Stomach smooth muscle (tissue), 2 donors: Measurements from ENCODE around the gene C11orf65.

ENCODE experiments used
- H3K27ac ChIP-seq: one replicate; pipeline ENCODE4 v1.7.0; 2013; ENCODE audit warnings: mild to moderate bottlenecking, low read length, inconsistent platforms
- H3K27me3 ChIP-seq, 2 donors: one replicate each; pipeline ENCODE4 v1.7.0; 2013; ENCODE audit warnings: low read length in 2 of 2; ENCODE audit not compliant: insufficient read depth in 2 of 2, control insufficient read depth in 1 of 2
- H3K36me3 ChIP-seq, 2 donors: one replicate each; pipeline ENCODE4 v1.7.0; 2013; ENCODE audit warnings: low read length in 2 of 2; ENCODE audit not compliant: control insufficient read depth in 2 of 2, insufficient read depth in 2 of 2
- H3K4me1 ChIP-seq: one replicate; pipeline ENCODE4 v1.7.0; 2013; ENCODE audit warnings: low read length; ENCODE audit not compliant: control insufficient read depth, insufficient read depth
- H3K4me3 ChIP-seq, 2 donors: one replicate each; pipeline ENCODE4 v1.7.0; 2013; ENCODE audit warnings: low read length in 2 of 2
- H3K9ac ChIP-seq, 2 donors: one replicate each; pipeline ENCODE4 v1.7.0; 2013; ENCODE audit warnings: low read length in 2 of 2, mild to moderate bottlenecking in 1 of 2
- H3K9me3 ChIP-seq, 2 donors: one replicate each; pipeline ENCODE4 v1.7.0; 2013; ENCODE audit warnings: low read length in 2 of 2; ENCODE audit not compliant: control insufficient read depth in 2 of 2
- donor health status: healthy.
- donor health status: Pancreatic carcinoma.

The C11orf65 gene

DNA sequence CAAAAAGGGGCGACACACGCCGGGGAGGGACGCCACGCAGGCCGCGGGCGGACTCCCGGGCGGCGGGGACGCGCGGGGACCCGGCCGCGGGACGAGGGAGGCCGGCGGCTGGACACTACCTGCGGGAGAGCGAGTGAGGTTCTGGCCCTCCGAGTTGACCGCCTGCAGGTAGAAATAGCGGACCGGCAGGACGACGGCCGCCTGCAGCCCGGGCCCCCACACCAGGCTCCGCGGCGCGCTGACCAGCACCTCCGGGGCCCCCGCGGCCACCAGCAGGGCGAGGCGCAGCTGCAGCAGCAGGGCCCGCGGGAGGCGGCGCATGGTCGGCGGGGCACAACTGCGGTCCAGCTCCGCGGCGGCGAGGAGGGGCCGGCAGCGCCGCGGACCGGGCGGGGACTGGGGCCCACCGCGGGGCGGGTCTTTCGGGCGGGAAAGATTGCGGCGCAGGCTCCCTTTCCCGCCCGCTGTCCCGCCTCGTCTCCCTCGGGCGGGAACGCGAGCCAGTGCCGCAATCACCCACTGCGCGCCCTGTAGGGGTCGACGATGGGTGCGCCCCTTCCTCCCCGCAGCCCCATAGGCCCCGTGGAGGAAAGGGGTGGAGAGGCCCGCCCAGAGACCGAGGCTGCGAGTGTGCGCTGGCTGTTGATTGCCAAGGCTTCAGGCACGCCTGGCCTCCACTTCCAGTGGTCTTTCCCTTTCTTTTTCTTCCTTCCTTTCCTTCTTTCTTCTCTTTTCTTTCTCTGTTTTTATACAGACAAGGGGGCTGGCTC, 30.9 kb upstream of the C11orf65 start, which contains the start of gene POGLUT3:
Gene POGLUT3 (minus strand): TSS at position 339 of the 770 bp plus-strand sequence. CDS start 18 bp downstream, at position 321.
- Histone ChIP-seq H3K4me1 (peaks cover 7% of the 10 kb centered on the region), H3K27ac (peak within 1 kb of the TSS; percentile 98), H3K27me3 (no peaks in the 10 kb centered on the region), H3K36me3 (no peaks in the 10 kb centered on the region), H3K4me3 (peak within 1 kb of the TSS; percentile 67 to 81), H3K9me3 (no peaks in the 10 kb centered on the region), H3K9ac (peak within 1 kb of the TSS; percentile 82 to 96)

DNA sequence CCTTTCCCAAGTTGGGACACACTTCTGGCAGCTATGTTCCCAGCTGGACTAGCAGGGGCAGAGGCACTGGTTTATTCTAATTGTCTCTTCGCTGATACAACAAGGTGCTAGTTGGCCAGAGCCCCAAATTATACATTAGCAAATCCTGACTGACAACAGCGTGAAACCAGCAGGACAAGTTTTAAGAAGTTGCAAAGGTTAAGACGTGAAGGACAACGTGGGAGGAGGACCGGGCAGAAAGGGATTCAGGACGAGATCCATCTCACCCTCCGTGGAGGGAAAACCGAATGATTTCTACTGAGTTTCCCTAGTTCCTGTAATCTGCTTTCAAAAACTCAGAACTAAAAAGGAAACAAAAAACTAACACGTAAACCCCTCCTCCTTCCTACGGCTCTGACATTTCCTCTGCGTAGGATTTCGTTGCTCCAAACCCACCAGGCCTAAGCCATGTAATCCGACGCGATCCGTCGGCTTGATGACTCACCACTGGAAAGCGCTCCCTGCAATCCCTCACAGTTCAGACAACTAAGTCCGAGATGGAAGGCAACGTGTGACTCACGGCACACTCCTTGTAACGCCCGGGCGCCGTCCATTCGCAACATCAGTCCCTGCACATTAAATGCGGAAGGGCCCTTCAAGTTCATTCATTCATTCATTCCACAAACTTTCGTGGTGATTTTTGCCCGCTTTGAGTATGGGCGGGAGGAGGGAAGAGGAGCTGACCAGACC, 30.2 kb upstream of the C11orf65 start:
- Histone ChIP-seq H3K9ac (peak overlapping the region; percentile 82 to 96), H3K27ac (peak overlapping the region; percentile 98), H3K27me3 (no peaks in the 10 kb centered on the region), H3K9me3 (no peaks in the 10 kb centered on the region), H3K4me3 (peak overlapping the region; percentile 67 to 81), H3K36me3 (no peaks in the 10 kb centered on the region), H3K4me1 (peaks cover 7% of the 10 kb centered on the region)

DNA sequence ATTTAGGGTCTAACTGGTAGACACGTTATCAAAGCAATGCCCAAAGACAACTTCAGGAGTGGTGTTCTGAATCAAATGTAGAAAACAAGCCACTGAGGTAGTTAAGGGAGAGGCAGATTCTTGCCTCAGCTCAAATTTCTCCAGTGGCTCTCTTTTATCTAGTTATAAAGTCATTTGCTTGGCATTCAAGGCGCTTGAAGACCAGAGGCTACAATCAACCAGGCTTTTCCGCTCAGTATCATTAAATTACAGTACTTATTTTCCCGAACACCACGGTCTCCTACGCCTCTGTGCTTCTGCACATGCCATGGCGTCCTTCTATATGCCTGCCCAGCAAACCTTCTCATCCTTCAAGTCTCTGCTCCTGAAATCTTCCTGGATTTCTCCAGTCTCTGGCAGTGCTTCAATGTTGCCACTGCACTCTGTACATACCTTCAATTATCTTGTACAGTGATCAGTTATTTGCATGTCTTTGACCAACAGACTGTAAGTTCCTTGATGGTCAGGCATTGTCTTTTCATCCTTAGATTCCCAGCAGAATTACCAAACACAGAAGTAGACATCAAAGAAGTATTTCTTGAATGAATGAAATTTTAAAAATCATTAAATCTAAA, 29.4 kb upstream of the C11orf65 start:
- Histone ChIP-seq H3K27ac (peak overlapping the region; percentile 98), H3K9me3 (no peaks in the 10 kb centered on the region), H3K36me3 (no peaks in the 10 kb centered on the region), H3K4me3 (peak overlapping the region; percentile 67 to 81), H3K27me3 (no peaks in the 10 kb centered on the region), H3K9ac (peak overlapping the region; percentile 82 to 96), H3K4me1 (peaks cover 7% of the 10 kb centered on the region)

DNA sequence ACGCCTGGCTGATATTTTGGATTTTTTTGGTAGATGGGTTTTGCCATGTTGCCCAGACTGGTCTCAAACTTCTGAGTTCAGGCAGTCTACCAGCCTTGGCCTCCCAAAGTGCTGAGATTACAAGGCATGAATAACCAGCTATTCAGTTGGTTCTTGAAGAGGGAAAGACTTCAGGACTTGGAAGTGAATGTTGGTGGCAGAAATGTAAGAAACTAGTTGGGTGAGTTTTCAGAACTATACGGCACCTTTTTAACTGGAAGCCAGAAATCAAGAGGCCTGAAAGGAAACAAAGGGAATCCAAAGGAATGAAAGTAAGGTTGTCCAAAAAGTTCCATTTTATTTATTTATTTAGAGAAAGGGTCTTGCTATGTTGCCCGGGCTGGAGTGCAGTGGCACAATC, 28.0 kb upstream of the C11orf65 start:
- Histone ChIP-seq H3K4me3 (no peak overlapping the region), H3K4me1 (peaks cover 7% of the 10 kb centered on the region), H3K9ac (no peak overlapping the region), H3K36me3 (peaks cover 0 to under 1% of the 10 kb centered on the region in 2 donors), H3K27me3 (no peaks in the 10 kb centered on the region), H3K27ac (no peak overlapping the region), H3K9me3 (no peaks in the 10 kb centered on the region)

DNA sequence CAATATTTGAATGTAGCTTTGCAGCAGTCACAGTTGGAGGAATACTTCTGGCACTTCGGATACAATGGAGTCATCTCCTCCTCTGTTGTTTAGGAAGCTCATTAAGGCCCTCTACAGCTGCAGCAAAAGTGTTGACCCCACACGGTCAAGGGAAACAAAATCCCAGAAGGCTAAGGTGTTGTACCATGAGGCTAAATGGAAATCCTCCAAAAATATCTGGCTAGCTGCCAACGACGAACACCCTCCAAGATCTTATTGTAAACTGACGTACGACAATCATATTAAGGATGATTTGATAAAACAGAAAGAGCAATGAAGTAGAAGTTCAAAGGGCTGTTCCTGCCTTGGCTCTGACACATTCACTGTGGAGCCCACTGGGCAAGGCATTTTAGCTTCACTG, 26.9 kb upstream of the C11orf65 start:
- peaks cover 7% of the 10 kb centered on the region for H3K4me1 ChIP-seq
- H3K4me3 ChIP-seq: no peak overlapping the region
- H3K9me3 ChIP-seq: no peaks in the 10 kb centered on the region
- no peaks in the 10 kb centered on the region for H3K27me3 ChIP-seq
- H3K27ac ChIP-seq: no peak overlapping the region
- peaks cover 5 to 6% of the 10 kb centered on the region in 2 donors for H3K36me3 ChIP-seq
- no peak overlapping the region for H3K9ac ChIP-seq

DNA sequence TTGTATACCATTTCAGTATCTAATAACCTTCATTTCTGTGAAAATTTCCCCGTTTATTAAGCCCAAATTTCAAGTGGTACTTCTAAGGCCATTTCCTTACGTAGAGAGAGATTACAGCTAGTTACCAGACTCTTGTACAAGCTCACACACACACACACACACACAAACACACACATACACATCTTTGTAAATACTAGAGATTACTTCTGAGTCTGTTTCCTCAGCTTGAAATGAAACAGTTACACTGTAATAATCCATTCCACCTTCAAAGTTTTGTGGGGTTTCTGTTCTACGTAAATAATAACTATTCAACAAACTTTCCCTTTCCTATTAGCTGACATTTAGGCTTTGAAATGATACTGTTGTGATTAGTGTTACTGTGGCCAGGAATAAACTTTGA, 24.6 kb upstream of the C11orf65 start:
- no peak overlapping the region for H3K4me3 ChIP-seq
- H3K9ac ChIP-seq: no peak overlapping the region
- H3K27ac ChIP-seq: no peak overlapping the region
- H3K9me3 ChIP-seq: no peaks in the 10 kb centered on the region
- peaks cover 9 to 16% of the 10 kb centered on the region in 2 donors for H3K36me3 ChIP-seq
- H3K4me1 ChIP-seq: peaks cover 3% of the 10 kb centered on the region
- H3K27me3 ChIP-seq: no peaks in the 10 kb centered on the region

DNA sequence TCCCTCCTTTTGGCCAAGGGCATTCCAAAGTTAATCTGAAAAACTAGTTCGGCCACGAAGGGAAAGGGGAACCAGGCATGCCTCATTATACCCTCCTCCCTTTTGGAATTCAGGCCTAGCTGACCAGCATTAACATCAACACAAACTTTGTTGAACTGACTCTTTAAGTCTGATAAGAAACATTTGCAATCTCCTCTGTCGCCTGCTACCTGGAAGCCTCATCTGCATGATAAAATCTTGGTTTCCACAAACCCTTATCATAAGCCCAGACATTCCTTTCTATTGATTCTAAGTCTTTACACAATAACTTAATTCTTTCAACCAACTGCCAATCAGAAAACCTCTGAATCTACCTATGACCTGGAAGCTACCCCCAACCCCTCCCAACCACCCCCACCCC, 19.5 kb upstream of the C11orf65 start:
- Histone ChIP-seq H3K27ac (no peak overlapping the region), H3K4me3 (no peak overlapping the region), H3K27me3 (no peaks in the 10 kb centered on the region), H3K9me3 (no peaks in the 10 kb centered on the region), H3K36me3 (peaks cover 32 to 46% of the 10 kb centered on the region in 2 donors), H3K4me1 (no peaks in the 10 kb centered on the region), H3K9ac (no peak overlapping the region)

DNA sequence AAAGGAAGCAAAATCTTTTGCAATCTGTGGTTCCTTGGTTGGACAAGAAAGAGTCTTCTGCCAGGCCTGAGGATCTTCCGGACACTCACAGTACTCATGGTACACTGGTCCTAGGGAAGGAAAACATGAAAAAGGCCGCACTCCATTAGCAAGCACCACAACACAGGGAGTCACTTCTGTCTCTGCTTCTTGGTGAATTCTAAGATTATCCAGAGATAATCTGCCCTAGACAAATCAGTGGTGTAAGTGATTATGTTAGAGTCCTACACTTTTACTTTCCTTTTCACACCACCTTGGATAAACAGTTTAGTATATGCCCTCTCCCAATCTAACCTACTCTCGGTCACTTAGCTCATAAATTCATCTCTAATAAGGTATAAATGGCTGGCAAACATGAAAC, 19.0 kb upstream of the C11orf65 start:
- Histone ChIP-seq H3K9me3 (no peaks in the 10 kb centered on the region), H3K4me3 (no peak overlapping the region), H3K9ac (no peak overlapping the region), H3K27me3 (no peaks in the 10 kb centered on the region), H3K36me3 (peaks cover 33 to 48% of the 10 kb centered on the region in 2 donors), H3K27ac (no peak overlapping the region), H3K4me1 (no peaks in the 10 kb centered on the region)

DNA sequence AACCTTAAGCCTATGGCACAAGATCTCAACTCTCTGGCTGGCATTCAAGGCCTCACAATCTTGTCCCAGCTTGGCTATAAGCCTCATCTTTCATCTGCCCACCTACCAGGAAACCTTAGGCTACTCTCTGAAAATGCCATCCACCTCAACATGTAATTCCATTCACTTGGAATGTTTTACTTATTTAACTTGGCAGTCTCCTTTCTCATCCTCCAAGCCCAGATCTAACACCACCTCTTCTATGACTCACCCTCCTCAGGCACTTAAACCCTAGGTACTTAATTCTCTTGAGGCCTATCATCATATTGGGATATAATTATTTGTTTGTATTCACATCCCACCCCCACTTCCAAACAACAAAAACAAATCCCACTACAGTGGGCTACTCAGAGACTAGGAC, 15.8 kb upstream of the C11orf65 start:
- H3K9me3 ChIP-seq: no peaks in the 10 kb centered on the region
- no peak overlapping the region for H3K9ac ChIP-seq
- no peak overlapping the region for H3K27ac ChIP-seq
- no peak overlapping the region for H3K4me3 ChIP-seq
- no peaks in the 10 kb centered on the region for H3K4me1 ChIP-seq
- peaks cover 29 to 39% of the 10 kb centered on the region in 2 donors for H3K36me3 ChIP-seq
- no peaks in the 10 kb centered on the region for H3K27me3 ChIP-seq

DNA sequence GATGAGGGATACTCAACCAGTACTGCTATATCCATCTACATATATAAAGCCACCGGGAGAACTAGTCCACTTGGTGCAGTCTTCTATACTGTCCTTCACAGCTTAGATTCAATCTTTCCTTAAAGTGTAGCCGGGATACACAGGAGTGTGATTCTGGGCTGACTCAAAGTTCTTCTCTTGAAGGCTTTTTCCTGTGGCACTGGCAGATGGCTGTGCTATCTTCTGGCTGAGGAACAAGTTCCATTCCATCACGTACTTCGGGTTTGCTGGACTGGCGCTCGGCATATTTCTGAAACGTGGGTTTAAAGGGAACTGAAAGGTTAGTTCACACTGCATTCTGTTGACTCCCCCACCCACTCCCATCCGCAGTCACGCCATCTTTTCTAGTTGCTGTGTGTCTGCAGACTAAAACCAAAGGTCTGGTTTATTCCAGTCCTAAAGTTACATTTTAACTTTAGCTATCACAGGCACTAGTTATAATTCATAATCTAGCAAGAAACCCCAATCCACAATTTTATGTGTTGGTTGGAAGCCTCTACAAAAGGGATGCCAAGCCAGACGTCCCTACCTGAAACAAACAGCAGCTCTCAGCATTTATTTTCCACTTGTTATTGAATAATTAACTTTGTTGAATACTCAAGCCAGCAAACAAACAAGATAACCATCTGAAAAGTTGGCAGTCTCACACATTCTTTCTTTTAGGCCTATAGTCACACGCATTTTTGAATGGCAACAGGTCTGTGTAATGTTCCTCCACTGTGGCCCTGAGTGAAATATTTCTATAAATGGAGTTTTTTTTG, 7.5 kb upstream of the C11orf65 start:
- Histone ChIP-seq H3K9ac (no peak overlapping the region), H3K4me1 (no peaks in the 10 kb centered on the region), H3K36me3 (peaks cover 11 to 22% of the 10 kb centered on the region in 2 donors), H3K27me3 (no peaks in the 10 kb centered on the region), H3K9me3 (no peaks in the 10 kb centered on the region), H3K27ac (no peak overlapping the region), H3K4me3 (no peak overlapping the region)
